ENCODE results near the gene FAIM.
"Not testable (repeated sequence)": the region's sequence is repeated elsewhere in the genome, so short reads cannot be mapped to it uniquely, and the experiment has no call there.

GRCh38 chr3:138680974-138681373 is 72.4 kb downstream of the FAIM start:
- not testable (repeated sequence) for TF ChIP-seq CTCF (IDR thresholded peaks at IDR 0.05; ENCODE audit: extremely low read depth in 1 of 2, insufficient read depth in 1 of 2, low read depth in 1 of 2, low read length in 2 of 2); MYC (IDR thresholded peaks at IDR 0.05; ENCODE audit: low read depth, low read length); POLR2A (IDR thresholded peaks at IDR 0.05; ENCODE audit: low read depth, low read length)

Data from endothelial cell of umbilical vein (primary cell).